ENCODE data around the gene SLC4A5.

- TF ChIP-seq, protein P1, sequence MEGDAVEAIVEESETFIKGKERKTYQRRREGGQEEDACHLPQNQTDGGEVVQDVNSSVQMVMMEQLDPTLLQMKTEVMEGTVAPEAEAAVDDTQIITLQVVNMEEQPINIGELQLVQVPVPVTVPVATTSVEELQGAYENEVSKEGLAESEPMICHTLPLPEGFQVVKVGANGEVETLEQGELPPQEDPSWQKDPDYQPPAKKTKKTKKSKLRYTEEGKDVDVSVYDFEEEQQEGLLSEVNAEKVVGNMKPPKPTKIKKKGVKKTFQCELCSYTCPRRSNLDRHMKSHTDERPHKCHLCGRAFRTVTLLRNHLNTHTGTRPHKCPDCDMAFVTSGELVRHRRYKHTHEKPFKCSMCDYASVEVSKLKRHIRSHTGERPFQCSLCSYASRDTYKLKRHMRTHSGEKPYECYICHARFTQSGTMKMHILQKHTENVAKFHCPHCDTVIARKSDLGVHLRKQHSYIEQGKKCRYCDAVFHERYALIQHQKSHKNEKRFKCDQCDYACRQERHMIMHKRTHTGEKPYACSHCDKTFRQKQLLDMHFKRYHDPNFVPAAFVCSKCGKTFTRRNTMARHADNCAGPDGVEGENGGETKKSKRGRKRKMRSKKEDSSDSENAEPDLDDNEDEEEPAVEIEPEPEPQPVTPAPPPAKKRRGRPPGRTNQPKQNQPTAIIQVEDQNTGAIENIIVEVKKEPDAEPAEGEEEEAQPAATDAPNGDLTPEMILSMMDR (IDR thresholded peaks at IDR 0.05; ENCODE audit: low read depth, low read length, poor library complexity, severe bottlenecking) = no peak
- TF ChIP-seq EZH2phosphoT487 (IDR thresholded peaks at IDR 0.05; ENCODE audit: borderline replicate concordance, low read length) = no peak
Measured at GRCh38 chr2:74278694-74279093, 64.5 kb downstream of the SLC4A5 start.

All from DOHH2 (cell line).